Measurements from ENCODE around the gene ASB1.

ASB1 gene

DNA sequence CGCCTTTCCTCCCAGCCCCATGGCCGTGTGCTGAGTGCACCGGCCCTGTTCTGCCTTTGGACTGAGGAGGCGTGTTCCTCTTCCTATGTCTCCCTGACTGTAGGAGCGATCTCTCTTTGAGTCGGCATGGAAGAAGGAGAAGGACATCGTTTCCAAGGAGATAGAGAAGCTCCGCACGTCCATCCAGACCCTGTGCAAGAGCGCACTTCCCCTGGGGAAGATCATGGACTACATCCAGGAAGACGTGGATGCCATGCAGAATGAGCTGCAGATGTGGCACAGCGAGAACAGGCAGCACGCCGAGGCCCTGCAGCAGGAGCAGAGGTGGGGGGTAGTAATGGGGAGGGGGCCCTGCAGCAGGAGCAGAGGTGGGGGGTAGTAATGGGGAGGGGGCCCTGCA lies 29.4 kb upstream of the ASB1 start:
- no peak for ATAC-seq

DNA sequence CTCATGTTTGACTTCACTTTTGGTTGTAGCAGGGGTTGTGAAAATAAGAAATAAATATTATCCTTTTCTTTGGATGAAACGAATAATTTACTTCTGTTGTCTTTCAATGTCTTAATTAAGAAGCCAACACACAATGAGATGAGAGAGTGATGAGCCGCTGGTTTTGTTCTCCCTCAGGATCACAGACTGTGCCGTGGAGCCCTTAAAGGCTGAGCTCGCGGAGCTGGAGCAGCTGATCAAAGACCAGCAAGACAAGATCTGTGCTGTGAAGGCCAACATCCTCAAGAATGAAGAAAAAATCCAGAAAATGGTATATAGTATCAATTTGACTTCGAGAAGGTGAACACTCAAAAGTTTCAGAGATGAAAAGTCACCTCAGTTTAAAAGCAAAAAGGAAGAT lies 28.1 kb upstream of the ASB1 start:
- no peak for ATAC-seq
- TF ChIP-seq, protein P1, sequence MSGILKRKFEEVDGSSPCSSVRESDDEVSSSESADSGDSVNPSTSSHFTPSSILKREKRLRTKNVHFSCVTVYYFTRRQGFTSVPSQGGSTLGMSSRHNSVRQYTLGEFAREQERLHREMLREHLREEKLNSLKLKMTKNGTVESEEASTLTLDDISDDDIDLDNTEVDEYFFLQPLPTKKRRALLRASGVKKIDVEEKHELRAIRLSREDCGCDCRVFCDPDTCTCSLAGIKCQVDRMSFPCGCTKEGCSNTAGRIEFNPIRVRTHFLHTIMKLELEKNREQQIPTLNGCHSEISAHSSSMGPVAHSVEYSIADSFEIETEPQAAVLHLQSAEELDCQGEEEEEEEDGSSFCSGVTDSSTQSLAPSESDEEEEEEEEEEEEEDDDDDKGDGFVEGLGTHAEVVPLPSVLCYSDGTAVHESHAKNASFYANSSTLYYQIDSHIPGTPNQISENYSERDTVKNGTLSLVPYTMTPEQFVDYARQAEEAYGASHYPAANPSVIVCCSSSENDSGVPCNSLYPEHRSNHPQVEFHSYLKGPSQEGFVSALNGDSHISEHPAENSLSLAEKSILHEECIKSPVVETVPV (CRISPR knock-in tag; IDR thresholded peaks at IDR 0.05): no peak
- TF ChIP-seq ZNF8 (CRISPR knock-in tag; IDR thresholded peaks at IDR 0.05): no peak
- no peak for TF ChIP-seq ZFP30 (CRISPR knock-in tag; IDR thresholded peaks at IDR 0.05)
- TF ChIP-seq ESRRG (CRISPR knock-in tag; IDR thresholded peaks at IDR 0.05): no peak
- TF ChIP-seq, protein P2, sequence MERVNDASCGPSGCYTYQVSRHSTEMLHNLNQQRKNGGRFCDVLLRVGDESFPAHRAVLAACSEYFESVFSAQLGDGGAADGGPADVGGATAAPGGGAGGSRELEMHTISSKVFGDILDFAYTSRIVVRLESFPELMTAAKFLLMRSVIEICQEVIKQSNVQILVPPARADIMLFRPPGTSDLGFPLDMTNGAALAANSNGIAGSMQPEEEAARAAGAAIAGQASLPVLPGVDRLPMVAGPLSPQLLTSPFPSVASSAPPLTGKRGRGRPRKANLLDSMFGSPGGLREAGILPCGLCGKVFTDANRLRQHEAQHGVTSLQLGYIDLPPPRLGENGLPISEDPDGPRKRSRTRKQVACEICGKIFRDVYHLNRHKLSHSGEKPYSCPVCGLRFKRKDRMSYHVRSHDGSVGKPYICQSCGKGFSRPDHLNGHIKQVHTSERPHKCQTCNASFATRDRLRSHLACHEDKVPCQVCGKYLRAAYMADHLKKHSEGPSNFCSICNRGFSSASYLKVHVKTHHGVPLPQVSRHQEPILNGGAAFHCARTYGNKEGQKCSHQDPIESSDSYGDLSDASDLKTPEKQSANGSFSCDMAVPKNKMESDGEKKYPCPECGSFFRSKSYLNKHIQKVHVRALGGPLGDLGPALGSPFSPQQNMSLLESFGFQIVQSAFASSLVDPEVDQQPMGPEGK (CRISPR knock-in tag; IDR thresholded peaks at IDR 0.05; ENCODE audit: borderline replicate concordance): no peak
- TF ChIP-seq ZNF70 (CRISPR knock-in tag; IDR thresholded peaks at IDR 0.05): no peak
- TF ChIP-seq, protein P3, sequence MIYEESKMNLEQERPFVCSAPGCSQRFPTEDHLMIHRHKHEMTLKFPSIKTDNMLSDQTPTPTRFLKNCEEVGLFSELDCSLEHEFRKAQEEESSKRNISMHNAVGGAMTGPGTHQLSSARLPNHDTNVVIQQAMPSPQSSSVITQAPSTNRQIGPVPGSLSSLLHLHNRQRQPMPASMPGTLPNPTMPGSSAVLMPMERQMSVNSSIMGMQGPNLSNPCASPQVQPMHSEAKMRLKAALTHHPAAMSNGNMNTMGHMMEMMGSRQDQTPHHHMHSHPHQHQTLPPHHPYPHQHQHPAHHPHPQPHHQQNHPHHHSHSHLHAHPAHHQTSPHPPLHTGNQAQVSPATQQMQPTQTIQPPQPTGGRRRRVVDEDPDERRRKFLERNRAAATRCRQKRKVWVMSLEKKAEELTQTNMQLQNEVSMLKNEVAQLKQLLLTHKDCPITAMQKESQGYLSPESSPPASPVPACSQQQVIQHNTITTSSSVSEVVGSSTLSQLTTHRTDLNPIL (CRISPR knock-in tag; IDR thresholded peaks at IDR 0.05; ENCODE audit: low read depth): no peak
- TF ChIP-seq TCF4 (CRISPR knock-in tag; IDR thresholded peaks at IDR 0.05; ENCODE audit: borderline replicate concordance): no peak
- TF ChIP-seq OSR1 (CRISPR knock-in tag; IDR thresholded peaks at IDR 0.05): no peak
- no peak for TF ChIP-seq ZNF565 (CRISPR knock-in tag; conservative IDR thresholded peaks at IDR 0.05; ENCODE audit: low read depth)
- TF ChIP-seq CSDC2 (CRISPR knock-in tag; IDR thresholded peaks at IDR 0.05): no peak
- TF ChIP-seq TOX (CRISPR knock-in tag; IDR thresholded peaks at IDR 0.05; ENCODE audit: borderline replicate concordance): no peak
- TF ChIP-seq PPARA (CRISPR knock-in tag; IDR thresholded peaks at IDR 0.05; ENCODE audit: borderline replicate concordance): no peak
- TF ChIP-seq ZFP3 (CRISPR knock-in tag; IDR thresholded peaks at IDR 0.05): no peak

More for the DNA sequence above, 29.4 kb upstream of the ASB1 start:
- TF ChIP-seq SNAI2 (CRISPR knock-in tag; IDR thresholded peaks at IDR 0.05) (no peak), TOX (CRISPR knock-in tag; IDR thresholded peaks at IDR 0.05; ENCODE audit: borderline replicate concordance) (no peak), ISL1 (CRISPR knock-in tag; IDR thresholded peaks at IDR 0.05) (no peak), ZFP3 (CRISPR knock-in tag; IDR thresholded peaks at IDR 0.05) (no peak)

DNA sequence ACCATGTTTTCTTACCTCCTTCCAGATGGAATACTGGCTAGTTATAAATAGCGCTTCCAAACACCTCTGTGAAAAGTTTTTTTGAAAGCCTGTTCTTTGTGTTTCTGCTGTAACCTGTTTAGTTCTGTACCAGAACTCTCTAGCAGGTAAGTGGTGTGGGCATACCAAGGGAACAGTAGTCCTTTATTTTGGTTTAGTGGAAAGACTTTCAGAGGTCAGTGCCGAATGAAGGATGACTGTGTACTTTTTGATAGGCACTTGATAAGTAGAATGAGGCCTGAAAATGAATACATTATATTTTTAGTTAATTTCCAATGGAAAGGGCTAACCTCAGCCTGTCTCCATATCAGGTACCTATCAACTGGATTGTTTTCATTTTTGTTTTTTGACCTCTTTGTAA lies 27.6 kb upstream of the ASB1 start:
- no peak for ATAC-seq
- TF ChIP-seq, protein P1 (CRISPR knock-in tag; IDR thresholded peaks at IDR 0.05): no peak
- no peak for TF ChIP-seq GLIS3 (CRISPR knock-in tag; IDR thresholded peaks at IDR 0.05)
- no peak for TF ChIP-seq TCF4 (CRISPR knock-in tag; IDR thresholded peaks at IDR 0.05; ENCODE audit: borderline replicate concordance)
- TF ChIP-seq OSR1 (CRISPR knock-in tag; IDR thresholded peaks at IDR 0.05): no peak
- TF ChIP-seq TOX (CRISPR knock-in tag; IDR thresholded peaks at IDR 0.05; ENCODE audit: borderline replicate concordance): no peak
- TF ChIP-seq, protein P2 (CRISPR knock-in tag; IDR thresholded peaks at IDR 0.05; ENCODE audit: borderline replicate concordance): no peak
- TF ChIP-seq SNAI2 (CRISPR knock-in tag; IDR thresholded peaks at IDR 0.05): no peak
- TF ChIP-seq CSDC2 (CRISPR knock-in tag; IDR thresholded peaks at IDR 0.05): no peak
- TF ChIP-seq, protein P4, sequence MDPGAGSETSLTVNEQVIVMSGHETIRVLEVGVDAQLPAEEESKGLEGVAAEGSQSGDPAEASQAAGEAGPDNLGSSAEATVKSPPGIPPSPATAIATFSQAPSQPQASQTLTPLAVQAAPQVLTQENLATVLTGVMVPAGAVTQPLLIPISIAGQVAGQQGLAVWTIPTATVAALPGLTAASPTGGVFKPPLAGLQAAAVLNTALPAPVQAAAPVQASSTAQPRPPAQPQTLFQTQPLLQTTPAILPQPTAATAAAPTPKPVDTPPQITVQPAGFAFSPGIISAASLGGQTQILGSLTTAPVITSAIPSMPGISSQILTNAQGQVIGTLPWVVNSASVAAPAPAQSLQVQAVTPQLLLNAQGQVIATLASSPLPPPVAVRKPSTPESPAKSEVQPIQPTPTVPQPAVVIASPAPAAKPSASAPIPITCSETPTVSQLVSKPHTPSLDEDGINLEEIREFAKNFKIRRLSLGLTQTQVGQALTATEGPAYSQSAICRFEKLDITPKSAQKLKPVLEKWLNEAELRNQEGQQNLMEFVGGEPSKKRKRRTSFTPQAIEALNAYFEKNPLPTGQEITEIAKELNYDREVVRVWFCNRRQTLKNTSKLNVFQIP (CRISPR knock-in tag; IDR thresholded peaks at IDR 0.05; ENCODE audit: borderline replicate concordance, low read depth): no peak
- no peak for TF ChIP-seq ARNTL (CRISPR knock-in tag; IDR thresholded peaks at IDR 0.05; ENCODE audit: borderline replicate concordance, low read depth)
- no peak for TF ChIP-seq ZNF565 (CRISPR knock-in tag; conservative IDR thresholded peaks at IDR 0.05; ENCODE audit: low read depth)
- no peak for TF ChIP-seq ZNF70 (CRISPR knock-in tag; IDR thresholded peaks at IDR 0.05)
- TF ChIP-seq ZNF8 (CRISPR knock-in tag; IDR thresholded peaks at IDR 0.05): no peak
